MCF 10A (cell line): ENCODE data around the gene ADAMTS8. TPM values are rescaled to one million over a fixed set of nuclear protein-coding genes. Genes with fewer than 3 reads are reported as not detected.

Source experiments
- BruUV-seq: library from RNA; stranded (reverse); fragments of 400-500 nt; replicated peaks from 2 replicates; lab custom pipeline; 2021; lab: Mats Ljungman, UMichigan
- CTCF ChIA-PET: fragments of 300-600 bp; sonication (Branson Sonifier 250); formaldehyde crosslinking; extraction: SDS; loops from one replicate; lab custom pipeline; 2021; ENCODE audit warnings: antibody characterized with exemption, inconsistent platforms; lab: Yijun Ruan, JAX
- POLR2A ChIA-PET: fragments of 300-600, 350-650 bp; sonication (Branson Sonifier 250); formaldehyde crosslinking; extraction: SDS; loops from one replicate; lab custom pipeline; 2020; ENCODE audit warnings: antibody characterized with exemption, inconsistent platforms; lab: Yijun Ruan, JAX
- DNase-seq: peaks from one replicate; pipeline ENCODE4 v3.0.0-alpha.2; 2018; ENCODE audit not compliant: unreplicated experiment
- H3K27ac Mint-ChIP-seq: one replicate; pipeline ENCODE4 v1.8.0; 2022; ENCODE audit warnings: mild to moderate bottlenecking, low read depth, mixed read lengths; ENCODE audit not compliant: unreplicated experiment
- H3K27me3 Mint-ChIP-seq: one replicate; pipeline ENCODE4 v1.8.0; 2022; ENCODE audit warnings: mixed read lengths; ENCODE audit not compliant: insufficient read depth, unreplicated experiment
- H3K36me3 Mint-ChIP-seq: one replicate; pipeline ENCODE4 v1.8.0; 2022; ENCODE audit warnings: mild to moderate bottlenecking, moderate library complexity, mixed read lengths; ENCODE audit not compliant: insufficient read depth, unreplicated experiment
- H3K4me1 Mint-ChIP-seq: one replicate; pipeline ENCODE4 v1.8.0; 2022; ENCODE audit warnings: mixed read lengths; ENCODE audit not compliant: insufficient read depth, unreplicated experiment
- H3K4me3 Mint-ChIP-seq: one replicate; pipeline ENCODE4 v1.8.0; 2022; ENCODE audit warnings: mild to moderate bottlenecking, moderate library complexity, mixed read lengths; ENCODE audit not compliant: unreplicated experiment
- H3K9me3 Mint-ChIP-seq: one replicate; pipeline ENCODE4 v1.8.0; 2022; ENCODE audit warnings: mixed read lengths; ENCODE audit not compliant: unreplicated experiment
- intact Hi-C: fragments of 100-400 bp; cut with micrococcal nuclease; formaldehyde crosslinking; loops from 2 replicates; pipeline ENCODE4 v1.14.1; 2022
- total RNA-seq: library from RNA; stranded (reverse); gene quantifications from 2 replicates; pipeline ENCODE4 v1.2.3, GENCODE V29; 2022
- TF ChIP-seq, protein P1 (sequence below): fragments of 200-600 bp; IDR thresholded peaks from one replicate; pipeline ENCODE4 v1.8.0; 2022; ENCODE audit warnings: antibody characterized with exemption, mild to moderate bottlenecking; ENCODE audit not compliant: unreplicated experiment

ADAMTS8 gene
- total RNA-seq, 1 experiment from 2014 or later = not detected

- no TSS peak for BruUV-seq
- intact Hi-C loops = no loop called here
- DNase-seq = no peak
- no peaks in the 10 kb centered on the region for H3K4me1 Mint-ChIP-seq
- H3K4me3 Mint-ChIP-seq = no peak overlapping the region
- H3K9me3 Mint-ChIP-seq = no peaks in the 10 kb centered on the region
- no peaks in the 10 kb centered on the region for H3K27me3 Mint-ChIP-seq
- POLR2A ChIA-PET = no interaction called here
- CTCF ChIA-PET = interaction anchor here (0.6 to 1.3 kb wide), 2 partner anchors 36 to 1189 kb away, joined by 3 to 4 read pairs; no protein-coding TSS in a partner anchor
- H3K27ac Mint-ChIP-seq = no peak overlapping the region
- no peaks in the 10 kb centered on the region for H3K36me3 Mint-ChIP-seq
- TF ChIP-seq, protein P1, sequence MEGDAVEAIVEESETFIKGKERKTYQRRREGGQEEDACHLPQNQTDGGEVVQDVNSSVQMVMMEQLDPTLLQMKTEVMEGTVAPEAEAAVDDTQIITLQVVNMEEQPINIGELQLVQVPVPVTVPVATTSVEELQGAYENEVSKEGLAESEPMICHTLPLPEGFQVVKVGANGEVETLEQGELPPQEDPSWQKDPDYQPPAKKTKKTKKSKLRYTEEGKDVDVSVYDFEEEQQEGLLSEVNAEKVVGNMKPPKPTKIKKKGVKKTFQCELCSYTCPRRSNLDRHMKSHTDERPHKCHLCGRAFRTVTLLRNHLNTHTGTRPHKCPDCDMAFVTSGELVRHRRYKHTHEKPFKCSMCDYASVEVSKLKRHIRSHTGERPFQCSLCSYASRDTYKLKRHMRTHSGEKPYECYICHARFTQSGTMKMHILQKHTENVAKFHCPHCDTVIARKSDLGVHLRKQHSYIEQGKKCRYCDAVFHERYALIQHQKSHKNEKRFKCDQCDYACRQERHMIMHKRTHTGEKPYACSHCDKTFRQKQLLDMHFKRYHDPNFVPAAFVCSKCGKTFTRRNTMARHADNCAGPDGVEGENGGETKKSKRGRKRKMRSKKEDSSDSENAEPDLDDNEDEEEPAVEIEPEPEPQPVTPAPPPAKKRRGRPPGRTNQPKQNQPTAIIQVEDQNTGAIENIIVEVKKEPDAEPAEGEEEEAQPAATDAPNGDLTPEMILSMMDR = no peak
These were observed 42.7 kb upstream of the ADAMTS8 start for GRCh38 chr11:130470832-130471706.

DNA sequence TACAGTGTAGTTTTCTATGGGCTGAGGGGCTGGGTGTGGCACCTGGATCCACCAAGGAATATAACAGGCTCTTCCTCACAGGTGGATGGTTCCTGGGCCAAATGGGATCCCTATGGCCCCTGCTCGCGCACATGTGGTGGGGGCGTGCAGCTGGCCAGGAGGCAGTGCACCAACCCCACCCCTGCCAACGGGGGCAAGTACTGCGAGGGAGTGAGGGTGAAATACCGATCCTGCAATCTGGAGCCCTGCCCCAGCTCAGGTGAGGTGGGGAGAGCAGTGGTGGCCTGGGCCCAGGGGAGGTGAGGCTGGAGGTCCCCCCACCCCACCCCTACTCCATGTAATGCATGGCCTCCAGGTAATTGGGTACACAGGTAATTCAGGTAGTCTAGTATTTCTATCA lies 40.8 kb upstream of the ADAMTS8 start:
- BruUV-seq = no TSS peak
- Mint-ChIP-seq H3K4me1 (no peaks in the 10 kb centered on the region), H3K4me3 (no peak overlapping the region), H3K9me3 (no peaks in the 10 kb centered on the region), H3K27ac (no peak overlapping the region), H3K36me3 (no peaks in the 10 kb centered on the region), H3K27me3 (no peaks in the 10 kb centered on the region)
- intact Hi-C loops = no loop called here
- CTCF ChIA-PET = interaction anchor here (0.7 kb wide), 2 partner anchors 44 to 1313 kb away, joined by 3 read pairs; no protein-coding TSS in a partner anchor
- TF ChIP-seq, protein P1 = no peak
- DNase-seq = no peak
- POLR2A ChIA-PET = no interaction called here

- TF ChIP-seq, protein P1 = no peak
- ChIA-PET POLR2A (no interaction called here), CTCF (interaction anchor here (0.6 to 1.5 kb wide), 3 partner anchors 12 to 395 kb away, joined by 3 to 4 read pairs (median 3); no protein-coding TSS in a partner anchor)
- H3K27me3 Mint-ChIP-seq = no peaks in the 10 kb centered on the region
- H3K4me3 Mint-ChIP-seq = no peak overlapping the region
- H3K27ac Mint-ChIP-seq = no peak overlapping the region
- H3K4me1 Mint-ChIP-seq = no peaks in the 10 kb centered on the region
- DNase-seq = no peak
- intact Hi-C loops = no loop called here
- no peaks in the 10 kb centered on the region for H3K36me3 Mint-ChIP-seq
- H3K9me3 Mint-ChIP-seq = no peaks in the 10 kb centered on the region
- BruUV-seq = no TSS peak
These were observed 38.9 kb upstream of the ADAMTS8 start for GRCh38 chr11:130467116-130467900.

- Mint-ChIP-seq H3K36me3 (no peaks in the 10 kb centered on the region), H3K4me1 (no peaks in the 10 kb centered on the region), H3K27ac (no peak overlapping the region), H3K9me3 (no peaks in the 10 kb centered on the region), H3K4me3 (no peak overlapping the region), H3K27me3 (no peaks in the 10 kb centered on the region)
- no TSS peak for BruUV-seq
- intact Hi-C loops = no loop called here
- TF ChIP-seq, protein P1 = no peak
- peak; percentile 72 for DNase-seq
- CTCF ChIA-PET = interaction anchor here (0.6 to 1.5 kb wide), 4 partner anchors 10 to 397 kb away, joined by 3 read pairs; no protein-coding TSS in a partner anchor
- POLR2A ChIA-PET = no interaction called here
These were observed 36.9 kb upstream of the ADAMTS8 start for GRCh38 chr11:130465263-130465662.
